Upper lobe of left lung (tissue), 6 donors: ENCODE results near the gene STAMBP. TPM values are rescaled to one million over a fixed set of nuclear protein-coding genes. Genes with fewer than 3 reads are reported as not detected.

Source experiments
- ATAC-seq, 2 donors: fragments of 200-7000 bp; cut with Tn5 transposase; one replicate each; pipeline ENCODE4 v1.9.1; 2022; ENCODE audit warnings: mild to moderate bottlenecking in 2 of 2, moderate library complexity in 2 of 2; ENCODE audit not compliant: low FRiP score in 2 of 2
- DNase-seq, 2 donors: peaks; one replicate each; pipeline ENCODE4 v3.0.0-alpha.2; 2019 to 2020
- H3K27ac ChIP-seq, 4 donors: fragments of 200-600 bp; sonication (generic); one replicate each; pipeline ENCODE4 v1.5.1; 2016 to 2019
- H3K27me3 ChIP-seq, 4 donors: fragments of 200-600 bp; sonication (generic); one replicate each; pipeline ENCODE4 v1.5.1; 2017 to 2019
- H3K36me3 ChIP-seq, 4 donors: fragments of 200-600 bp; sonication (generic); one replicate each; pipeline ENCODE4 v1.5.1; 2016 to 2019
- H3K4me1 ChIP-seq, 4 donors: fragments of 200-600 bp; sonication (generic); one replicate each; pipeline ENCODE4 v1.5.1; 2018 to 2019
- H3K4me3 ChIP-seq, 4 donors: fragments of 200-600 bp; sonication (generic); one replicate each; pipeline ENCODE4 v1.5.1; 2017 to 2019; ENCODE audit warnings: mild to moderate bottlenecking in 2 of 4, moderate library complexity in 1 of 4
- H3K9me3 ChIP-seq, 4 donors: fragments of 200-600 bp; sonication (generic); one replicate each; pipeline ENCODE4 v1.5.1; 2018 to 2019
- EP300 ChIP-seq, 4 donors: sonication (generic); formaldehyde crosslinking; IDR thresholded peaks; one replicate each; pipeline ENCODE4 v1.5.1; 2017; ENCODE audit warnings: antibody characterized with exemption in 4 of 4, control low read depth in 2 of 4
- POLR2A ChIP-seq, 4 donors: fragments of 450-650 bp; IDR thresholded peaks; one replicate each; pipeline ENCODE4 v1.5.1; 2016 to 2017; ENCODE audit warnings: antibody characterized with exemption in 4 of 4, mild to moderate bottlenecking in 2 of 4
- POLR2AphosphoS5 ChIP-seq, 2 donors: sonication (generic); formaldehyde crosslinking; IDR thresholded peaks; one replicate each; pipeline ENCODE4 v1.5.1; 2017; ENCODE audit warnings: antibody characterized with exemption in 2 of 2
- WGBS, 2 donors: methylation state at CpG; one replicate each; pipeline ENCODE4 v1.1.5; 2017 to 2018; 5-methylcytosine and 5-hydroxymethylcytosine counted together
- total RNA-seq, 6 donors: library from RNA; depleted of rRNA in 4 of 6; stranded (reverse); fragments of >200 nt in 4 of 6; gene quantifications; one replicate each; pipeline versions ENCODE4 v1.1.0 to v1.2.1, GENCODE V29; 2016 to 2021
- TF ChIP-seq, protein P1 (sequence below), 6 experiments: fragments of 450-650 bp in 4 of 6; fragments of 200-600 bp in 2 of 6; sonication (generic) in 2 of 6; IDR thresholded peaks; one replicate each; pipeline ENCODE4 v1.5.1; 2016 to 2019; ENCODE audit warnings: antibody characterized with exemption in 6 of 6
- donor health status: DM: no; HTN: no; CAD: no; lungs with moderate emphysema.
- donor health status: DM: no; HTN: yes; CAD: no; lungs with severe emphysema.

STAMBP gene
- total RNA-seq, 6 donors from 2014 or later = 22.8 to 41.7 (median 28.3) TPM

- no peaks in the 10 kb centered on the region for H3K36me3 ChIP-seq
- ATAC-seq (peak in 1 of 2 donors; percentile 31), DNase-seq (no peak)
- H3K27me3 ChIP-seq = no peaks in the 10 kb centered on the region
- TF ChIP-seq POLR2AphosphoS5 (IDR thresholded peaks at IDR 0.05) = no peak
- no peak overlapping the region for H3K27ac ChIP-seq
- H3K4me1 ChIP-seq = no peaks in the 10 kb centered on the region
- H3K9me3 ChIP-seq = no peaks in the 10 kb centered on the region
- WGBS, 2 donors = 71 to 82% methylated on average over 5 to 9 of the region's 9 CpGs
- no peak overlapping the region for H3K4me3 ChIP-seq
Measured at GRCh38 chr2:73890301-73891092, 61.7 kb downstream of the STAMBP start.

DNA sequence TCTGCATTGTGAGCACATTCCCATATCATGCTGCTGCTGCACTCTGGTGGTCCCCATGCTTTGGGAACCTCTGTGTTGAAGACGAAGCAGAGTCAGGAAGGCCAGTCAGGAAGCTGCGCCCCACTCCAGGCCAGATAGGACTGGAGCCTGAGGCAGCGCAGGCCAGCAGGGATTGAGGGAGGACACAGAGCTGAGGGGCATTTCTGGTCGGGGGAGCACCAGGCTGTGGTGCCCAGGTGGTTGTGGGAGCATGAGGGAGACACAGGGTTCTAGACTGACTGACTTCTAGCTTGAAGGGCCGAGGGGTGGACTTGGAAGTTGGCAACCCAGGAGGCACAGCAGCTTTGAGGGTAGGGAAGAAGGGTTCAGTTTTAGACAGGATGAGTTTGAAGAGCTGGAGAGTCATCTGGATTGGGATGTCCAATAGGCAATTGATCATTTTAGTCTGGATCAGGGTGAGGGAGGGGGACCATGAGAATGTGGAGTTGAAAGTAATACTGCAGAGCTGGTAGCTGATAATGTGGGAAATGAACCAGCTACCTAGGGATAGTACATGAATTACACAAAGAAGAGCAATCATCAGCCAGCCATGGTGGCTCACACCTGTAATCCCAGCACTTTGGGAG, 62.6 kb downstream of the STAMBP start:
- Histone ChIP-seq H3K4me1 (no peaks in the 10 kb centered on the region), H3K27ac (no peak overlapping the region), H3K4me3 (no peak overlapping the region), H3K36me3 (no peaks in the 10 kb centered on the region), H3K9me3 (no peaks in the 10 kb centered on the region), H3K27me3 (no peaks in the 10 kb centered on the region)
- DNase-seq = no peak
- peak in 1 of 2 donors; percentile 8 for ATAC-seq
- WGBS, 2 donors = 79 to 95% methylated on average over 4 to 5 of the region's 5 CpGs
- TF ChIP-seq EP300 (IDR thresholded peaks at IDR 0.05) (no peak), POLR2A (IDR thresholded peaks at IDR 0.05) (no peak), POLR2AphosphoS5 (IDR thresholded peaks at IDR 0.05) (no peak)
- TF ChIP-seq, protein P1, sequence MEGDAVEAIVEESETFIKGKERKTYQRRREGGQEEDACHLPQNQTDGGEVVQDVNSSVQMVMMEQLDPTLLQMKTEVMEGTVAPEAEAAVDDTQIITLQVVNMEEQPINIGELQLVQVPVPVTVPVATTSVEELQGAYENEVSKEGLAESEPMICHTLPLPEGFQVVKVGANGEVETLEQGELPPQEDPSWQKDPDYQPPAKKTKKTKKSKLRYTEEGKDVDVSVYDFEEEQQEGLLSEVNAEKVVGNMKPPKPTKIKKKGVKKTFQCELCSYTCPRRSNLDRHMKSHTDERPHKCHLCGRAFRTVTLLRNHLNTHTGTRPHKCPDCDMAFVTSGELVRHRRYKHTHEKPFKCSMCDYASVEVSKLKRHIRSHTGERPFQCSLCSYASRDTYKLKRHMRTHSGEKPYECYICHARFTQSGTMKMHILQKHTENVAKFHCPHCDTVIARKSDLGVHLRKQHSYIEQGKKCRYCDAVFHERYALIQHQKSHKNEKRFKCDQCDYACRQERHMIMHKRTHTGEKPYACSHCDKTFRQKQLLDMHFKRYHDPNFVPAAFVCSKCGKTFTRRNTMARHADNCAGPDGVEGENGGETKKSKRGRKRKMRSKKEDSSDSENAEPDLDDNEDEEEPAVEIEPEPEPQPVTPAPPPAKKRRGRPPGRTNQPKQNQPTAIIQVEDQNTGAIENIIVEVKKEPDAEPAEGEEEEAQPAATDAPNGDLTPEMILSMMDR (IDR thresholded peaks at IDR 0.05) = no peak

DNA sequence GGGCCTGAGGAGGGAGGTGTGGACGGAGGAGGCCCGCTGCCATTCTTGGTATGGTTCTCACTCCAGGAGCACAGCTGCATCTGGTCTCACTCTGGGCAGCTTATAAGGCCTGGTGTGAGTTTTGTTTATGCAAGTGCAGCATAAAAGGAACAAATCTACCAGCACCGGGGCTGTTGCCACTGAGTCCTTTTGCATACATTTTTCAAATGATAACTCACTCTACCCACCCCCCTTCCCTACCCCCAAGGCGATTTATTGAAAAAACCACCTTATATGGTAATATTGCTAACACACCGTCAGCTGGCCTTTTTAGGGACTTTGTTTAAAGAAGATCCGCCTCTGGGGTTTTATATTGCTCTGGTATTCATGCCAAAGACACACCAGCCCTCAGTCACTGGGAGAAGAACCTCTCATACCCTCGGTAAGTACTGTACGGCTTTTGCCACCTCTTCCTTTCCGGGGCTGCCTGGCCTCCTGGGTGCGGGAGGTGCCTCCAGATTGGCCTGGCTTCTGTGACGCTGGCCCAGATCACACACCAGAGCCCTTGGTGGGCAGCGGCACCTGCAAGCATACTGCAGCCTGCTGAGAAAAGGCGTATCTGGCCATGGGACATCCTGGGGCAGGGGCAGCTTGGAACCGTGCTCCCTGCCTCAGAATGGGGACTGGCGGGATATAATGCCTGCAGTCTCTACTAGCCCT, 64.0 kb downstream of the STAMBP start, which contains the start of gene ACTG2:
ACTG2 (plus strand) TSS at position 378 of the 699 bp plus-strand sequence. CDS start 8,304 bp downstream, outside the sequence.
- no peak within 1 kb of the TSS for H3K27ac ChIP-seq
- no peaks in the 10 kb centered on the region for H3K36me3 ChIP-seq
- ATAC-seq (no peak), DNase-seq (peak in 1 of 2 donors; percentile 24)
- no peaks in the 10 kb centered on the region for H3K27me3 ChIP-seq
- no peaks in the 10 kb centered on the region for H3K4me1 ChIP-seq
- H3K4me3 ChIP-seq = peak within 1 kb of the TSS in 2 of 4 donors; percentile 8 to 15
- no peak for TF ChIP-seq POLR2A (IDR thresholded peaks at IDR 0.05)
- H3K9me3 ChIP-seq = no peaks in the 10 kb centered on the region
- WGBS, 2 donors = 80 to 84% methylated on average over 11 to 13 of the region's 15 CpGs

DNA sequence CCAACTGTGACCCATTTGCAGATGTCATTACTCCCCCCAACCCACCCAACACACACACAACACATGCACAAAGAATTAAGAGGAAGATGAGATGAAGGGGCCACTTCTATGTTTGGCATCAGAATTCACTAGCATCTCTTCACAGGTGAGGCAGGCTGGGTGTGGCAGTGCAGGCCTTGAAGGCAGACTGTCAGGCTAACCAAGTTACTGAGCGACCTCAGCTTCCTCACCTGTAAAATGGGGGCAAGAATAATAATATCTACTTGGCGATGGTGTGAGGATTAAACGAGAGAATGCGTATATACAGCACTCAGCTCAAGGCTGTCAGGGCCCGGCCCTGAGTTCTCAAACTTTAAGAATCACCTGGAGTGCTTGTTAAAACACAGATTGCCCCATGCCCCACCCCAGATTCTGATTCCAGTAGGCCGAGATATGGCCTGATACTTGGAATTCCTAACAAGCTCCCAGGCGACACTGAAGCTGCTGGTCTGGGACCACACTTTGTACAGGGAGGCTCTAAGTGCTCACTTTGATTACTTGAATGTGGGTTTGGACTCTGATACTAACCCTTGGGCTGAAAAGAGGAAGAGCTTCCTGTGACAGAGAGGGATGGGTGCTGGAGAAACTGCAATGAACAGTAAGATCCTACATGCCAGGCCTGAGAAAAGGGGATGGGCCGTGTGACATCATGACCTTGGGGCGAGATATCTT, 65.2 kb downstream of the STAMBP start:
- Histone ChIP-seq H3K36me3 (no peaks in the 10 kb centered on the region), H3K4me3 (peak overlapping the region in 1 of 4 donors; percentile 1), H3K9me3 (no peaks in the 10 kb centered on the region), H3K27ac (no peak overlapping the region), H3K4me1 (no peaks in the 10 kb centered on the region), H3K27me3 (no peaks in the 10 kb centered on the region)
- TF ChIP-seq POLR2AphosphoS5 (IDR thresholded peaks at IDR 0.05) (no peak), EP300 (IDR thresholded peaks at IDR 0.05) (no peak), POLR2A (IDR thresholded peaks at IDR 0.05) (no peak)
- TF ChIP-seq, protein P1 (IDR thresholded peaks at IDR 0.05) = no peak
- 62 to 72% methylated on average over 8 to 9 of the region's 9 CpGs for WGBS, 2 donors
- ATAC-seq = no peak
- DNase-seq = no peak

GRCh38 chr2:73894475-73894850, 65.7 kb downstream of the STAMBP start:
- 85 to 94% methylated on average over 2 of the region's 2 CpGs for WGBS, 2 donors
- H3K4me1 ChIP-seq = no peaks in the 10 kb centered on the region

More at GRCh38 chr2:73894475-73894850, 65.7 kb downstream of the STAMBP start:
- DNase-seq (no peak), ATAC-seq (no peak)
- H3K27me3 ChIP-seq = no peaks in the 10 kb centered on the region
- no peaks in the 10 kb centered on the region for H3K36me3 ChIP-seq
- H3K27ac ChIP-seq = no peak overlapping the region
- TF ChIP-seq EP300 (IDR thresholded peaks at IDR 0.05) = no peak
- no peak for TF ChIP-seq POLR2AphosphoS5 (IDR thresholded peaks at IDR 0.05)
- TF ChIP-seq POLR2A (IDR thresholded peaks at IDR 0.05) = no peak
- no peaks in the 10 kb centered on the region for H3K9me3 ChIP-seq
- peak overlapping the region in 1 of 4 donors; percentile 1 for H3K4me3 ChIP-seq
